Measurements from ENCODE around the gene NEK4. TPM values are rescaled to one million over a fixed set of nuclear protein-coding genes. Genes with fewer than 3 reads are reported as not detected.

NEK4 gene
- total and polyA plus RNA-seq, 2 of the 13 experiments (the other 11 are each of a cell fraction or from before 2014, with no cell fraction given), result 16.5 to 38.0 TPM

DNA sequence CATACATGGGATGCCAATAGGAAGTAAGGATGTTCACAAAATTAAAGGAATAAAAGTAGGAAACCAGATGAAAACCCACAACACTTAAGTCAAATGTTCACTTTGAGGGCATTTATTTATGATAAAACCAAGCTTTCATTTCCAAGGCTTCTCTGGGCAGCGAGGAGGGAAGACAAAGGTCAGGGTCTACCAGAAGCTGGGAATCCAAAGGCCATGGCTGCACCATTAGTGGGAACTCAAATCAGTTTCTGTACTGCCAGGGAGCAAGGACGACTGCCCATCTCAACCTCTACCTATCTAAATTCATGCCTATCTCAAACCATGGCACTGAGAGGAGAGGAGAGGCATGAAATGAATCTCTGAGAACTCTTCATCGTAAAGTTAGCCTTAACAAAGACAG lies 107.6 kb downstream of the NEK4 start (continued):
- TF ChIP-seq EHMT2 (IDR thresholded peaks at IDR 0.05; ENCODE audit: borderline replicate concordance, low read depth, low read length), result no peak
- no peak for TF ChIP-seq SAFB2 (CRISPR knock-in tag; IDR thresholded peaks at IDR 0.05; ENCODE audit: borderline replicate concordance, low read depth)

- H4K20me1 ChIP-seq (ENCODE audit: insufficient read depth, low read length), result no peaks in the 10 kb centered on the region
- no peaks in the 10 kb centered on the region for H3K79me2 ChIP-seq (ENCODE audit: insufficient read depth, low read length)
- ATAC-seq (no peak), DNase-seq (ENCODE audit: low spot score) (no peak), FAIRE-seq (no peak)
- intact Hi-C loops (cut with micrococcal nuclease; ENCODE audit: unreplicated experiment) (no loop called here), in situ Hi-C loops (cut with HindIII; ENCODE audit: extremely low pct_ligation_motif_present, low pct_unique_long_range_greater_than_20kb) (no loop called here)
- no peak overlapping the region for H3K4me3 ChIP-seq (replicated peaks in 1 of 3; ENCODE audit: insufficient read depth in 1 of 3, low read depth in 2 of 3, low read length in 3 of 3)
- BruUV-seq (replicated peaks), result no TSS peak
- TF ChIP-seq ZNF629 (CRISPR knock-in tag; conservative IDR thresholded peaks at IDR 0.05), result no peak
- TF ChIP-seq CBX5 (CRISPR knock-in tag; IDR thresholded peaks at IDR 0.05; ENCODE audit: borderline replicate concordance), result no peak
- no peak for TF ChIP-seq HMG20B (CRISPR knock-in tag; conservative IDR thresholded peaks at IDR 0.05)
- no peak for TF ChIP-seq ZMYM3 (CRISPR knock-in tag; IDR thresholded peaks at IDR 0.05)
- no peak for TF ChIP-seq NFIB (CRISPR knock-in tag; IDR thresholded peaks at IDR 0.05; ENCODE audit: borderline replicate concordance)
- TF ChIP-seq HMG20A (CRISPR knock-in tag; IDR thresholded peaks at IDR 0.05; ENCODE audit: borderline replicate concordance), result no peak
- no peak for TF ChIP-seq ZNF546 (CRISPR knock-in tag; conservative IDR thresholded peaks at IDR 0.05)
- TF ChIP-seq ZNF431 (CRISPR knock-in tag; IDR thresholded peaks at IDR 0.05; ENCODE audit: borderline replicate concordance, low read depth), result no peak
- TF ChIP-seq MTA1 (CRISPR knock-in tag; IDR thresholded peaks at IDR 0.05; ENCODE audit: borderline replicate concordance), result no peak
- TF ChIP-seq, protein P1, sequence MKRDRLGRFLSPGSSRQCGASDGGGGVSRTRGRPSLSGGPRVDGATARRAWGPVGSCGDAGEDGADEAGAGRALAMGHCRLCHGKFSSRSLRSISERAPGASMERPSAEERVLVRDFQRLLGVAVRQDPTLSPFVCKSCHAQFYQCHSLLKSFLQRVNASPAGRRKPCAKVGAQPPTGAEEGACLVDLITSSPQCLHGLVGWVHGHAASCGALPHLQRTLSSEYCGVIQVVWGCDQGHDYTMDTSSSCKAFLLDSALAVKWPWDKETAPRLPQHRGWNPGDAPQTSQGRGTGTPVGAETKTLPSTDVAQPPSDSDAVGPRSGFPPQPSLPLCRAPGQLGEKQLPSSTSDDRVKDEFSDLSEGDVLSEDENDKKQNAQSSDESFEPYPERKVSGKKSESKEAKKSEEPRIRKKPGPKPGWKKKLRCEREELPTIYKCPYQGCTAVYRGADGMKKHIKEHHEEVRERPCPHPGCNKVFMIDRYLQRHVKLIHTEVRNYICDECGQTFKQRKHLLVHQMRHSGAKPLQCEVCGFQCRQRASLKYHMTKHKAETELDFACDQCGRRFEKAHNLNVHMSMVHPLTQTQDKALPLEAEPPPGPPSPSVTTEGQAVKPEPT (CRISPR knock-in tag; IDR thresholded peaks at IDR 0.05; ENCODE audit: low read depth), result no peak
- TF ChIP-seq, protein P2, sequence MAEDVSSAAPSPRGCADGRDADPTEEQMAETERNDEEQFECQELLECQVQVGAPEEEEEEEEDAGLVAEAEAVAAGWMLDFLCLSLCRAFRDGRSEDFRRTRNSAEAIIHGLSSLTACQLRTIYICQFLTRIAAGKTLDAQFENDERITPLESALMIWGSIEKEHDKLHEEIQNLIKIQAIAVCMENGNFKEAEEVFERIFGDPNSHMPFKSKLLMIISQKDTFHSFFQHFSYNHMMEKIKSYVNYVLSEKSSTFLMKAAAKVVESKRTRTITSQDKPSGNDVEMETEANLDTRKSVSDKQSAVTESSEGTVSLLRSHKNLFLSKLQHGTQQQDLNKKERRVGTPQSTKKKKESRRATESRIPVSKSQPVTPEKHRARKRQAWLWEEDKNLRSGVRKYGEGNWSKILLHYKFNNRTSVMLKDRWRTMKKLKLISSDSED (CRISPR knock-in tag; IDR thresholded peaks at IDR 0.05), result no peak
- TF ChIP-seq ZNF180 (CRISPR knock-in tag; IDR thresholded peaks at IDR 0.05; ENCODE audit: borderline replicate concordance, low read depth), result no peak
- no peak for TF ChIP-seq ZNF616 (CRISPR knock-in tag; IDR thresholded peaks at IDR 0.05; ENCODE audit: low read depth)
- no peak for TF ChIP-seq CC2D1A (CRISPR knock-in tag; IDR thresholded peaks at IDR 0.05)
- no peak for TF ChIP-seq ZNF605 (CRISPR knock-in tag; IDR thresholded peaks at IDR 0.05)
- no peak for TF ChIP-seq ZNF720 (CRISPR knock-in tag; IDR thresholded peaks at IDR 0.05)
- H3K27me3 ChIP-seq (ENCODE audit: control insufficient read depth in 1 of 2, insufficient read depth in 2 of 2, low read length in 2 of 2), result no peaks in the 10 kb centered on the region
- no peaks in the 10 kb centered on the region for H3K9me3 ChIP-seq (ENCODE audit: low read length)
- WGBS (ENCODE audit: low lambda C conversion rate), result 78% methylated on average over 3 of the region's 3 CpGs
- H3K27ac ChIP-seq (ENCODE audit: extremely low read length, insufficient read depth, low read length), result no peak overlapping the region
- peaks cover 17 to 54% of the 10 kb centered on the region in 2 experiments for H3K36me3 ChIP-seq (replicated peaks in 1 of 2; ENCODE audit: control insufficient read depth in 1 of 2, insufficient read depth in 2 of 2, low read length in 2 of 2)
- H3K4me1 ChIP-seq (ENCODE audit: insufficient read depth, low read length), result peaks cover 5% of the 10 kb centered on the region; the same call in 1 of the 2 replicates
- ChIA-PET CTCF (ENCODE audit: low intra/inter-chr PET ratio, low total read pairs) (no interaction called here), POLR2A (no interaction called here)
- no peak overlapping the region for H3K4me2 ChIP-seq (ENCODE audit: low read depth, low read length)
- H2AFZ ChIP-seq (ENCODE audit: low read length), result no peak overlapping the region
- H3K9ac ChIP-seq (ENCODE audit: insufficient read depth, low read depth, low read length), result no peak overlapping the region
These were observed 110.7 kb downstream of the NEK4 start for GRCh38 chr3:52660046-52660445.

Measured in HepG2 (cell line).